DMS153 treated with DMSO at 0.1 percent for 48 hours (cell line): ENCODE results near the gene PPP3R2.

Source experiments
- DNase-seq: peaks from one replicate; lab custom pipeline; 2025; ENCODE audit not compliant: unreplicated experiment; lab: John Stamatoyannopoulos, UW

Gene PPP3R2, protein sequence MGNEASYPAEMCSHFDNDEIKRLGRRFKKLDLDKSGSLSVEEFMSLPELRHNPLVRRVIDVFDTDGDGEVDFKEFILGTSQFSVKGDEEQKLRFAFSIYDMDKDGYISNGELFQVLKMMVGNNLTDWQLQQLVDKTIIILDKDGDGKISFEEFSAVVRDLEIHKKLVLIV

DNA sequence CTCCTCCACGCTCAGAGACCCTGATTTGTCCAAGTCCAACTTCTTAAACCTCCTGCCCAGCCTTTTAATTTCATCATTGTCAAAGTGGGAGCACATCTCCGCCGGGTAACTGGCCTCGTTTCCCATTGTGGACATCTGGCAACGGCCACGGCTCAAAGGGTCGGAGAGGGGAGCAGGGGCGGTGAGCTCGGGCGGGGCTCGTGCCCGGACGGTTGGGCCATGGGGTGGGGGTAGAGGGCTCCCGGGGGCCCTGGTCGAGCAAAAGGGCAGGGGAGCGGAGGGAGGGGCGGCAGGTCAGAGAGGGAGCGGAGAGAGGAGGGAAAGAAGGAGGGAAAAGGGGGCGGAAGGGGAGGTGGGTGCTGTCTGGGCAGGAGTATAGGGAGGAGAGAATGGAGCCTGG, at the start of gene PPP3R2:
PPP3R2 (minus strand) TSS at position 174 of the 400 bp plus-strand sequence; CDS start at position 126, 48 bp downstream.
- no peak for DNase-seq

DNA sequence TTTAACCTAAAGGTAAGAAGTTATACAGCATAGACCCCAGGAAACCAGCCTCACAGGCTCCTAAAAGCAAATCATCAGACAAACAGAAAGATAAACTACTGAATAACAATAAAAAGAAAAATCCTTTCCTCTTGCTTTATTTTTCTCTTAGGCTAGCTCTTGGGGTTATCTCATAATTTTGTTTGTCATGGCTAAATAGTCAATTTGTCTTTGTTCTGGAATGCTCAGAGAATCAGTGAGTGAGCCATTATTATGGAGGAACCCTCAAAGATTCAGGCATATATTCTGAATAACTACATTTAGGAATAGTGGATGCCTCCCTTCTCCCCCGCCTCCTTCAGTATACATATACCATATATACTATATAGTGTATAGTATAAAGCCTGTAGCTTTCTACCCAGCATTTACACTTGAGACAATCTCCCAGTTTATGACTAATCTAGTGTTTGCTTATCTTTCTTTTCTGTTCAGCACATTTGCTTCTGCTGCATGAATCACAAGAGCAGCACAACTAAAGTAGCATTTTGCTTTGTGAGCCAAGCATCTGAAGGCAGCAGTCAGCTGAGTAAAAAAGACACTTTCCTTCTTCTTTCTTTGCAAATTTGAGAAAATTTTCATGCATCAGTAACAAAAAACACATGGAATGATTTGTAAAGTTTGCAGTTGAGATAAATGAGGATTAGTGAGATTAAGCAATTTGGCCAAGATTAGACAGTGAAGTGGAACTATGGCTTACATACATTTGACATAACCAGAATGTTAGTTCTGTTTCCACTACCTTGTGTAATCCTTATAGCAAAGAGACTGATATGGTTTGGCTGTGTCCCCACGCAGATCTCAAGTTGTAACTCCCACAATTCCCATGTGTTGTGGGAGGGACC, 45.3 kb upstream of the PPP3R2 start:
- no peak for DNase-seq

DNA sequence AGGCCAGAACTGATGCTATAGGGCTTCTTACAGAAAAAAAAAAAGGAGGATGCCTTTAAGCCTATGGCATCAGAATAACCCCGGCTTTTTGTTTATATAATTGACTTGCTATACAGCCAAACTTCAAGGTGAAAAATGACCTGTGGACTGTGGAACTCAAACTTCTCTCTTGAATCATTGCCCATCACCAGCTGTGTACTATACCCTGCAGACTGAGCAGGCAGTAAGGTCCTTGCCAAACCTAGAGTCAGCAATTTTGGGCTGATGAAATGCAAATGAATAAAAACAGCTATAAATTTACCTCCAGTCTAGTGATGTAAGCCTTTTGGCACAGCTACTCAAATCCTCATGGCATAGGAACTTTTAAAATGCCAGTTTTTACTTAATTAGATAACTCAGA, 44.5 kb upstream of the PPP3R2 start:
- no peak for DNase-seq

DNA sequence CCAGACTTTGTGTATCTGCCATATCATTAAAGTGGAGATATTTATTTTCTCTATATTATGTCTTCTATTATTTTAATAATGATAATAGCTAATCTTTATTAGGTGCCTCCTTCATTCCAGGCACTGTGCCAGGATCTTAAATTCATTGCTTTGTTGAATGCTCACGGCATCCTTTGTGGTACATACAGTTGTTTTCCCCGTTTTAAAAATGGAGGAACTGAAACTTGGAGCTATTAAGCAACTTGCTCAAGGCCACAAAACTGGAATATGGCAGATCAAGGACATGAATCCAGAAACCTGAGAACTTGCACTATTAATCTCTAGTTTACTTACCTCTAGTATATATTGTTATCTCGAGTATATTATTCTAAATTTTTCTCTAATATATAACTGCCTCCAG, 41.5 kb upstream of the PPP3R2 start:
- no peak for DNase-seq

DNA sequence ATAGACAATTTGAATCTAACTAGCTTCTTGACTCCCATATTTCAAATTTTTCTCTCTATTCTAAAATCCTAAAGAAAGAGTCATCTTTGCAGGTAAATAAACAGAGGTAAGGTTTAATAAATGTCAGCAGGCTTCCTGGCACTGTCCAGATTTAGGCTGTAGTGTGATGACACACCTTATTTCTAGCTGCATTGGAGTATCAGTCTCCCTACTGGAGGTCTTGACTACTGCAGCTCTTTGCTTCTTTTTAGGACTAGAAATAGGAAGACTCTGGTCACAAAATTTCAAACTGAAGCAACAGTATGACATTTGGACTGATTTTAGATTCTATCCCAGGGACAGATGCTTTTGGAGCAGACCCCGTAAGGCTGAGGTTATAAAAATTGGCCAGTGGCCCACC, 40.7 kb upstream of the PPP3R2 start:
- DNase-seq = no peak

DNA sequence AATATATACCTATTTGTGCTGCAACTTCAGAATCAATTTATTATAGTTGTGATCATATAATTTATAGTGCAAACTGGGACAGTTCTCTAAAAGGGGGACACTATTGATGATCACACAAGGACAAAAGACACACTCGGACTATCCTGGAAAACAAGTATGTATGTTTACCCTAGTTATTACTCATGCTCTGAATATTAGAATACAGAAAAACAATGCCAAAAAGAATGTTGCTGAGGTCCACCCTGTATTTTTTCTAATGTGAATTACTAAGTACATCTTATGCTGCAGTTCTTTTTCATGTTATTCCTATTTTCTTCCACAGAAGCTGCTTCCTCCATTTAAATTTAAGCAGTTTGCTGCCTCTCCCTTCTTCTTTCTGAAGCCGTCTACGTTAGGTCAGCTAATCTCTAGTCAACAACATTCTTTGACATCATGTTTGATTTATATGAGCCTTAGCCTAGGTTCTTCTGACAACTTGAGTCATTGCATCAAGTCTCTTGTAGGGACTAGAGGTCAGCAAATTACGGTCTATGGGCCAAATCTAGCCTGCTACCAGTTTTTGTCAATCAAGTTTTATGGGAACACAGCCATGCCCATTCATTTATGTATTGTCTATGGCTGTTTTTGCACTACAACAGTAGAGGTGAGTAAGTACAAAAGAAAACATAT, 40.1 kb upstream of the PPP3R2 start:
- no peak for DNase-seq

DNA sequence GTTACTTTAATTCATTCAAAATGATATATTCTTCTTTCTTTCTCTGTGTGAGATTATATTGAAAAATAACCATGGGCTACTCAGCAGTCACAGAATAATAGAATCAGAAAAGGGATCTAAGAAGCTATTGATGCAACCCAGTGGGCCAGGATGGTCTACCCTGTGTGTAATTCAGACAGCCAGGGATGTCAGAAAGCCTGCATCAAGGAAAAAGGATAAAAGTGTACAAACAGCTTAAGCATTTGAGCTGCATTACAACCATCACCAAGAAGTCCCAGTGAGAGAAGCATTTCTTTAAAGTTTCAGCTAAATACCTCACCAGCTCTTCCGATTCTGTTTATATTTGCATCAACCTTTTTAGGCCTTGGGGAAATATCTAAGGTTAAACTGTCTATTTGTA, 37.8 kb upstream of the PPP3R2 start:
- no peak for DNase-seq

DNA sequence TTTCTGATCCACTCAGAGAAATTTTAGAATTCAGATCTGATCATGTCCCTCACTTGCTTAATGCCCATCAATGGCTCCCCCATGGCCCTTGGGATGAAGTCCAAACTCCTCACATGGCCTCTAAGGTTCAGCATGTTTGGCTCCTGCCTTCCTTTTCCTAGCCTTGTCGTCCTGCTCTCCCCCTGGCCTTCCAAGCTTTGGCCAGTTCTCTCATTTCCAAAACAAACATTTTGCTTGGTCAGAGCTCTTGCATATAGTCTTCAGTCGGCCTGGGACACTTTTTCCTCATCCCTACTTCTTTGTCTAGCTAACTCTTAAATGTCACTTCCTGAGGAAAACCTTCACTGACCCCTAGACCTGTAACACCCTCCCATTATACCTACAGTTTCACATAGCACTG, 37.1 kb upstream of the PPP3R2 start:
- DNase-seq = no peak

DNA sequence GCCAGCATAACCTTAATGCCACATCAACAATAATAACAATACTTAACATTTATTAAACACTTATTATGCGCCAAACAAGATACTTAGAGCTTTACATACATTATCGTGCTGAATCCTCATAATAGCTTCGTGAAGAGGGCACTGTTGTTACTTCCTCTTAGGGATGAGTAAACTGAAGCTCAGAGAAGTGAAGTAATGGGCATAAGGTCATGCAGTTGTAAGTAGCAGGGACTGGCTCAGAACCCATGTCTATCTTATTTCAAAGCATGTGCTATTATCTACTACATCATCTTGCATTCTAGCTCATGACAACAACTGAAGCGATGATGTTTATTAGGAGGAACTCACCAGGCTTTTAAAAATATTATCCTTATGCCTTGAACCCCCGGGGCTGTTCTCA, 34.9 kb upstream of the PPP3R2 start:
- no peak for DNase-seq

DNA sequence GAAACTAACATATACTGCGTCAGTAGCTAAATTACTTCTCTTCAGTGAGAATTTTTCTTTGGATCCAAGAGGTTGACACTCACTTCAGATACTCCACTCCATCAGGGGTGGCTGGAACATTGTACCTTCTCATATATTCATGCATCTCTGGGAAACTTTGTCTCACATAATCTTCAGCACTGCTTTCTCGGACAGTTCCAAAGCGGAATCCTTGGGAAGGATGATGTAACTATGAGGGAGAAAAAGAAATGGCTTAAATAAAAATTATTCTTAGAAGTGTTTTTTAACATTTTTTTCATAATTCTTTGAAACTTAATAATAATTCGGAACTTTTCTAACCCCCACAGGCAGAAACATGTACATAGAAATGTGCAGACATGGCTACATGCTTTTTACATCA, 33.4 kb upstream of the PPP3R2 start:
- DNase-seq = no peak

DNA sequence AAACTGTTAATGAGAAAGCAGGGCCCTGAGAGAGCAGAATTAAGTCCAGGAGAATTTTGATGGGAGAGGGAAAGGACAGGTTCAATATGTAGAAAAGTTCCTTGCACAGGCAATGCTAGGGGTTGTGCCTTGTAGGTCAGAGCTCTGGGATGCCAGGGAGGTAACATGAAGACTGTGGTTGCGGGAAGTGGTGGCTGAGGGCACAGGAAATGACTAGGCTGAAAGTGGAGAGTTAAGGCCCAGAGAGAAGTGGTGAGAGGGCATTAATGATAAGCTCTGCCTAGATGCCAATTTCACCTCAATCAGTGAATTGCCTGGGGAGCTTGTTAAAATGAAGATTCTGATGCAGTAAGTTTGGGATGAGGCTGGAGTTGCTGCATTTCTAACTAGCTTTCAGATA, 31.5 kb upstream of the PPP3R2 start:
- no peak for DNase-seq

DNA sequence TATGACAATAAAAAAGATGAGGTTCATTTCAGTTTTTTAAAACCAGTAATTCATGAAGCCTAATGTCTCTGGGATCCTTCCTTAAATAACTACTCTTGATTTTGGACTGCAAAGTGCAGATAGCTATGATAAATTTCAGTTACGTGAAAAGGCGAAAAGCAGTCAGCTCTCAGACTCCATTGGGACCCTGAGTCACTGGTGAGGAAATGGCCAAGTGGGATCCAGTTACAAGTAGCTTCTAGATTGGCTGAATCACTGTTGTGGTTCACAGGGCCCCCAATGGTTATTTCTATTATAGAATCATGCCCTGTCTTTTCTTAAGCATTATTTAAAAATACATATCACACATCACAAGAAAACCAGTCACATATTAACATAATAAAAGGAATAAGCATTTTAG, 31.1 kb upstream of the PPP3R2 start:
- no peak for DNase-seq

DNA sequence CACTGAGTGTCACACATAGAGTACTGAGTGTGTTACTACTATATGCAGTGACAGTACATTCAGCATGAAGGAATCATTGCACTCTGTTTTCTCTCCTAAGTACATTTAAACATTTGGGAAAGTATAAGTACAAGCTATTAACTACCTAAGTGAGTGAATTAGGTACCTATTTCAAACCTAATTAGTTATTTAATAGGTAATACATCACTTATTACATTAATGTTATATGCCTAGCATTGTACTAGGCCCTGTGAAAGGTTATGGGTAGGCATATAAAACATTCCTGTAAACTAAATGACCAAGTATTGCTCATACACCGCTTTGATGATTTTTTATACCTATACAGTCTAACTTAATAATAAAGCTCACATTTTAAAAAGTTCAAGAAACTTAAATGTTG, 25.7 kb upstream of the PPP3R2 start:
- DNase-seq = no peak

DNA sequence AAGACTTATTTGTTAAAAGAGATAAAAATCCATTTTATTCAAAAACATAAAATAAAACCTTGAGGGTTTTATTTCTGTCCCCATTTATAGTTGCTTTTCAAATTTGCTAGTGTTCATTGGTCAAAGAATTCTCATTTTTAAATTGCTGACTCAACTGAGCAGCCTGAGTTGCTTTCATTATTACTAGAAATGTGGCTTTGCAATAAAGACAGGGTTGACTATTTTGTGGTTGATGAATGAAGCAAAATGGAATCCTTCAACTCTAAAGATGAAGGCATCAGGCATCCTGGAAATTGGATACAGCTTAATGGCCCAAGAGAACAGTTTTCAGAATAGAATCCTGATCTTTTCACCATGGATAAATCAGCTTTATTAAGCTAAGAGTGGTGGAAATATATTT, 23.9 kb upstream of the PPP3R2 start:
- no peak for DNase-seq

DNA sequence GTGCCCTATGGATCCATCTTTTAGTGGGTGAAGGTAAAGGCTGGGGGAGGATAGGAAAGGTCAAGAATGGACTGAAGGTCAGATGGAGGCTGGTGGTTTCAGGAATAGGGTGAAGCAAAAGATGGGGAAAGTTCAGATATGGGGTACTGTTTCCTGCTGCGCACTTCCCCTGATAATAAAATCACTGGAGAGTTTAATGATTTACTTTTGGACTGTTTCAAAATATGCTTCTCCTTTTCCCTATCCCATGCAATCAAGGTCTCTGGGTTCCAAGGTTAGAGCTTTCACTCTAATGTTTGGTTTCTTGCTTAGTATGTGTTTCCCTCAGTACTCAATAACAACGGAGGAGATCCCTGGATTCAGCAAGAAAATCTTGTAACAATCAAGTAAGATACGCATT, 10.8 kb upstream of the PPP3R2 start:
- DNase-seq = no peak

DNA sequence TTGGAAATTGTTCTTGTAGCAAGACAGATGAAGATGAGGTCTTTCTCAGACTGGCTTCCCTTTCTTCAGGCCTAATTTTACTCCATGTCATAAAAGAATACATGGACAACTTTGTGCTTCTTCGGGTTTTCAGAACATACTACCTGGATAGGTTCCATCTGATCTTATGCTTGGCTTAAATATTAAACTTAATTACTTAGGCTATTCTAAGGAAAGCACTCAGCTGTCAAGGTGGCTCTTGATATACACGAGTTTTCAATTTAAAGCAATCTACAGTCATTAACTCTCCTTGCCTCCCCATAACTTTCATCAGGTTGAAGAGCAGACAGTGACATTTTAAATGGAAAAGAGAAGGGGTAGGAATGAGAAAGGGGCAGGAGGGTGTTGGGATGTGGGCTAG, 9.5 kb upstream of the PPP3R2 start:
- no peak for DNase-seq

DNA sequence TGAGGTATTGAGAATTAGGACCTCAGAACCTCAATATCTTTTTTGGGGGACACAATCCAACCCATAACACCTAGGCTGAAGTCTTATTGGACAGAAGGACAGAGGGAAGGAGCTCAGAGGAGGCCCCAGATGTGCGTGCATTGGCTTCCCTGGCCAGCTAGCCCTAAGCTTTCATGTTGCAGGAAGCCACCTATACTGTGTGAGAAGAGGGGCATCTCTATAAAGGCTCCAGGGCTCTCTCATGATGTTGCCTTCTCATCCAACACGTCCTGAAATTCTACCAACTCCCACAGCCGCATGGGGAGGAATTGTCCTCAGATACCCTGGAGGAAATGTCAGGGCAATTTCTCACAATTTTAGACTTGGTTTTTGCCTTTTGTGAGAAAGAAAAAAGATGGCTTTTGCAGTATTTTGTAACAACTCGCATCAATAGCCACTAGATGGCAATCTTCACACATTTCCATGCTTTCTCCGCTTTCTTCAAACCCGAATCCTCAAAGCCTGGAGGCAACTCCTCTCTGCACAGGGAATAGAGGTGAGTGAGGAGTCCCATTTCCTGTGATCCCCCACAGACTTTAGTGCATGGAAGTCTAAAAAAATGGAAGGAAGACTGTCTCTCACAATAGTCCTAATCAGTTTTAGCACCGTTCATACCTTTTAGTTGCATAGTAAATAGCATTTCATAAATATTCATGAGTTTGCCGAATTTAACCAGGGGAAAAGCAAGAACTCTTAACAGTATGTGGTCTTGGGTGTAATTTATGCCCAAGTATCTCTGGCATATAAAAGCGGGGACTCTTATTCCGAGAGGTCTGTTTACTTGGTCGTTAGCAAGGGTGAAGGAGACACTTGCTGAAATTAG, 7.4 kb upstream of the PPP3R2 start:
- peak; percentile 67 for DNase-seq

DNA sequence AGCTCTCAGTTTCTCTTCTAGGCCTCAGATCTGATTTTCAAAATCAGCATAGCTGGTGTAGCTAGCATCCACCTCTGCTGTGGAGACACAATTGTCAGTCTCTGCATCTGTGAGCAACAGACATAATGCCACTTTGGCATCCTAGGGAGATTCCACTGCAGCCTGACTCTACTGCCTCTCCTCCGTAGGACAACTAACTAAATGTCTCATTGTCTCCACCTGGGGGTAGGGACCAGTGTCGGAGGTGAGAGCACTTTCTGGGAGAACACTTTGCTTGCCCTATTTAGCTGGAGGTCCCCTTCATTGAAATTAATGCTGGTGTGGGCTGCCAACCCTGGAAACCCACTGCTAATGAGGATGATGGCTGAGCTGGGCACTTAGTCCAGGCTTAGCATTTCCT, 1.4 kb downstream of the PPP3R2 start:
- no peak for DNase-seq

DNA sequence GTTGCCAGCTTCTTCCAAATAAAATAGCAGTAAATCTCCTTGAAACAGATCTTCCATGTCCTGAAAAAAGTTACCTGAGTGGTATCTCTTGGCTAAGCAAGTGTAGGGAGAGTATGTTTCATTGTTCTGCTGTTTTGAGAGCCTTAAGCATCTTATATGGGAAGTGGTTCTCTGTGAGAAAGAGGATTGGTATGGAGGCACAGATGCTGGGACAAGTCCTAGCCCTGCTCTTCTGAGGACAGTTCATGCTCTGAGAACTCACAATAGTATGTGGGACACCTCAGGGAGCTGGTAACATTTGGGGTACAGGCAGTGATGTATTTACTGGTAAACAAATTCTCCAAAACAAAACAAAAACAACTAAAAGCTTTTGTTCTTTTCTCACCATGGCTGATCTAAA, 2.0 kb downstream of the PPP3R2 start:
- DNase-seq = no peak

DNA sequence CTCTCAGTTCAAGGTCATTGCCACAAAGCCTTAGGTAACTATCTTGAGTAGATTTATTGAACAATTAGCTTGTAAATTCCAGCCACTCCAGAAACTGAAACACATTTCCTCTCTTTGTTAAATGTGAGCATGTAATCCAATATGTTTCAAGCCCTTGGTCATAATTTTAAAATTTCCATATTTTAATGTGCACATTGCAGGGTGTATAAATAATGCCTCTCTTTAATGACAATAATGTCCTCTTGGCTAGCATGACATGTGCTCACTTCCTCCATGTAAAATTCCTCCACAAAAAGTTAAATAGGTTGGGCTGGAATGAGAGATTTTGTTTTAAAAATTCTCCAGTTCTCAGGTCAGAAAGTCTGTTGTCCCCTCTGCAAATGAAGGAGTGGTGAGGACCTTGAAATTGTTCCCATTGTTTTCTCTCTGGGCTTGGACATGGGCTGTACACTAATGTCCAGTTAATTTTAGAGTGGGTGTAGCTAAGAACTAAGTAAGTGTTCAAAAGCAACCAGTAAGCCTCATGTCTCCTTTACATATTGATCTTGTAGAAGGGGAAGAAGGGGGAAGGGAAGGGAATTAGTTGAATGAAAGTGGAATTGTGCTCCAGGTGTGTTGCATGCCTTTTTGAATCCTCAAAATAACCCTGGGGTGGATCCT, 2.9 kb downstream of the PPP3R2 start:
- no peak for DNase-seq

DNA sequence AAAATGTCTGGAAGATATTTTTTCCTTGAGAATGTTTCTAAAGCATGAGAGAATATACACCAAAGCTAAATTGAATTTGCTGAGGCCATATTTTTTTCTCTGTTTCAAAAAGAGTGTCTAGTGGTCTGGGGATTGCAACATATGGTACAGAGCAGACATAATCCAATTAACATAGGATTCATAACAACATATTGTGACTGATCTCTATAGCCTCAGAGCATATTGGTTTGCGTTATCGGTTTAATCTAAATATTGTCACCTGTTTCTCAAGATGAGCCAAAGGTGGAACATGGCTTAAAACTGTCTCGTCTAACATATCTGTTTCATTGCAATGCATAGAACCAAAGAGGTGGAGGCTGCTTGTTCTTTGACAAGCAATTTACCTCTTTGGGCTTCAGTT, 3.9 kb downstream of the PPP3R2 start:
- DNase-seq = no peak
